Measurements from ENCODE around the gene CAMKV. TPM values are rescaled to one million over a fixed set of nuclear protein-coding genes. Genes with fewer than 3 reads are reported as not detected.

CAMKV gene
- total and polyA plus RNA-seq, 8 donors: 0.03 to 1.5 TPM; not detected in 6

GRCh38 chr3:49883998-49884397 lies 14.3 kb upstream of the CAMKV start:
- no peak overlapping the region for H3K27ac ChIP-seq
- no peaks in the 10 kb centered on the region for H3K27me3 ChIP-seq
- WGBS, 5 donors: 79 to 98% (median 88%) methylated on average over 4 of the region's 4 CpGs
- intact Hi-C loops (cut with DNase I; ENCODE audit: low total_unique reads): no loop called here
- DNase-seq: no peak
- peaks cover 3 to 25% (median 14%) of the 10 kb centered on the region in 4 donors for H3K36me3 ChIP-seq
- H3K9me3 ChIP-seq: no peaks in the 10 kb centered on the region
- peaks cover 10 to 24% (median 20%) of the 10 kb centered on the region in 4 donors for H3K4me1 ChIP-seq
- H3K4me3 ChIP-seq: no peak overlapping the region
- TF ChIP-seq POLR2AphosphoS5 (IDR thresholded peaks at IDR 0.05): no peak
- TF ChIP-seq EP300 (IDR thresholded peaks at IDR 0.05): no peak
- no peak for TF ChIP-seq CTCF (IDR thresholded peaks at IDR 0.05)
- TF ChIP-seq POLR2A (IDR thresholded peaks at IDR 0.05): no peak

- Histone ChIP-seq H3K27ac (peak overlapping the region in 1 of 5 donors; percentile 31), H3K27me3 (no peaks in the 10 kb centered on the region), H3K9me3 (no peaks in the 10 kb centered on the region), H3K4me1 (peaks cover 10 to 24% (median 20%) of the 10 kb centered on the region in 4 donors), H3K36me3 (peaks cover 0 to 8% (median 6%) of the 10 kb centered on the region in 4 donors), H3K4me3 (no peak overlapping the region)
- peak in 1 of 2 donors; percentile 67 for DNase-seq
- TF ChIP-seq EP300 (IDR thresholded peaks at IDR 0.05) (no peak), POLR2AphosphoS5 (IDR thresholded peaks at IDR 0.05) (no peak), CTCF (IDR thresholded peaks at IDR 0.05) (no peak), POLR2A (IDR thresholded peaks at IDR 0.05) (no peak)
- intact Hi-C loops (cut with DNase I; ENCODE audit: low total_unique reads): no loop called here
- WGBS, 5 donors: 5 to 30% (median 27%) methylated on average over 6 of the region's 6 CpGs
Observed at GRCh38 chr3:49882166-49882565, 12.5 kb upstream of the CAMKV start.

GRCh38 chr3:49880581-49881315 lies 11.0 kb upstream of the CAMKV start:
- intact Hi-C loops (cut with DNase I; ENCODE audit: low total_unique reads): no loop called here
- no peak for TF ChIP-seq CTCF (IDR thresholded peaks at IDR 0.05)
- TF ChIP-seq EP300 (IDR thresholded peaks at IDR 0.05): no peak
- TF ChIP-seq POLR2AphosphoS5 (IDR thresholded peaks at IDR 0.05): no peak
- TF ChIP-seq POLR2A (IDR thresholded peaks at IDR 0.05): no peak
- Histone ChIP-seq H3K27ac (no peak overlapping the region), H3K36me3 (no peaks in the 10 kb centered on the region), H3K27me3 (no peaks in the 10 kb centered on the region), H3K4me3 (no peak overlapping the region), H3K4me1 (peaks cover 10 to 24% (median 20%) of the 10 kb centered on the region in 4 donors), H3K9me3 (no peaks in the 10 kb centered on the region)
- 14 to 41% (median 26%) methylated on average over 6 of the region's 6 CpGs for WGBS, 5 donors
- DNase-seq: peak in 1 of 2 donors; percentile 30

- Histone ChIP-seq H3K4me1 (peaks cover 10 to 24% (median 20%) of the 10 kb centered on the region in 4 donors), H3K27me3 (no peaks in the 10 kb centered on the region), H3K9me3 (no peaks in the 10 kb centered on the region), H3K4me3 (no peak overlapping the region), H3K27ac (no peak overlapping the region), H3K36me3 (no peaks in the 10 kb centered on the region)
- intact Hi-C loops (cut with DNase I; ENCODE audit: low total_unique reads): no loop called here
- no peak for TF ChIP-seq POLR2A (IDR thresholded peaks at IDR 0.05)
- no peak for TF ChIP-seq EP300 (IDR thresholded peaks at IDR 0.05)
- no peak for TF ChIP-seq CTCF (IDR thresholded peaks at IDR 0.05)
- no peak for TF ChIP-seq POLR2AphosphoS5 (IDR thresholded peaks at IDR 0.05)
- no peak for DNase-seq
- WGBS, 5 donors: 37 to 49% (median 45%) methylated on average over 2 of the region's 2 CpGs
Observed at GRCh38 chr3:49879721-49880120, 10.0 kb upstream of the CAMKV start.
